GM12878 (cell line): ENCODE results near the gene TTLL7. TPM values are rescaled to one million over a fixed set of nuclear protein-coding genes. Genes with fewer than 3 reads are reported as not detected.

Source experiments
- ATAC-seq: fragments of 200-7000 bp; cut with Tn5 transposase; 3 replicates; pipeline ENCODE4 v1.9.1; 2020; ENCODE audit warnings: mild to moderate bottlenecking, moderate library complexity
- BruUV-seq: library from RNA; stranded (reverse); fragments of 400-500 nt; replicated peaks from 2 replicates; lab custom pipeline; 2021; lab: Mats Ljungman, UMichigan
- CTCF ChIA-PET: fragments of 300-600 bp; sonication (Branson Sonifier 250); formaldehyde crosslinking; extraction: SDS; loops from one replicate; lab custom pipeline; 2021; ENCODE audit warnings: inconsistent platforms; lab: Yijun Ruan, JAX
- POLR2A ChIA-PET: fragments of 350-600 bp; formaldehyde crosslinking; extraction: SDS; loops from one replicate; lab custom pipeline; 2021; ENCODE audit warnings: inconsistent platforms; lab: Charles Lee
- RAD21 ChIA-PET: fragments of 300-600 bp; sonication (Branson Sonifier 250); formaldehyde crosslinking; loops from one replicate; lab custom pipeline; 2023; ENCODE audit warnings: antibody characterized with exemption; ENCODE audit not compliant: unreplicated experiment; lab: Charles Lee
- SMC1A ChIA-PET: fragments of 300-600 bp; sonication (Branson Sonifier 250); formaldehyde crosslinking; loops from one replicate; lab custom pipeline; 2023; ENCODE audit not compliant: unreplicated experiment, uncharacterized antibody; lab: Charles Lee
- DNase-seq: peaks from one replicate; pipeline ENCODE4 v3.0.0-alpha.2; 2011; ENCODE audit warnings: low read depth, low spot score
- FAIRE-seq: peaks from 3 replicates; lab custom pipeline; 2011; peaks lifted over from hg19 to GRCh38; lab: Jason Lieb, UNC
- H2AFZ ChIP-seq: 2 replicates; pipeline ENCODE4 v1.6.0; 2011; ENCODE audit warnings: low read depth, low read length, control low read depth; ENCODE audit not compliant: control insufficient read depth
- H3K27ac ChIP-seq: 2 replicates; pipeline ENCODE4 v1.5.1; 2011; ENCODE audit warnings: control low read depth; ENCODE audit not compliant: control insufficient read depth, insufficient read depth
- H3K27me3 ChIP-seq, 2 experiments: replicated peaks in 1 of 2; 2 replicates each; pipeline versions ENCODE4 v1.6.0 to v1.6.1; 2011; ENCODE audit warnings: low read length in 1 of 2; ENCODE audit not compliant: control insufficient read depth in 2 of 2, insufficient read depth in 2 of 2
- H3K36me3 ChIP-seq, 2 experiments: 2 replicates each; pipeline ENCODE4 v1.5.1; 2011; ENCODE audit warnings: low read length in 1 of 2; ENCODE audit not compliant: control insufficient read depth in 2 of 2, insufficient read depth in 2 of 2
- H3K4me1 ChIP-seq: 2 replicates; pipeline ENCODE4 v1.6.1; 2011; ENCODE audit warnings: mild to moderate bottlenecking, low read length, moderate library complexity, mixed read lengths; ENCODE audit not compliant: control insufficient read depth, insufficient read depth
- H3K4me2 ChIP-seq: 2 replicates; pipeline ENCODE4 v1.6.0; 2011; ENCODE audit warnings: control low read depth; ENCODE audit not compliant: control insufficient read depth, insufficient read depth
- H3K4me3 ChIP-seq: fragments of 200-600 bp; sonication (generic); 2 replicates; pipeline ENCODE4 v1.5.1; 2016
- H3K79me2 ChIP-seq: 2 replicates; pipeline ENCODE4 v1.6.0; 2011; ENCODE audit warnings: low read length; ENCODE audit not compliant: control insufficient read depth, insufficient read depth
- H3K9ac ChIP-seq: 2 replicates; pipeline ENCODE4 v1.8.0; 2011; ENCODE audit warnings: low read length, control low read depth, mixed read lengths; ENCODE audit not compliant: control insufficient read depth, insufficient read depth
- H3K9me3 ChIP-seq: replicated peaks from 3 replicates; pipeline ENCODE4 v1.5.1; 2011; ENCODE audit warnings: mild to moderate bottlenecking, low read length; ENCODE audit not compliant: control insufficient read depth, insufficient read depth
- H4K20me1 ChIP-seq: 2 replicates; pipeline ENCODE4 v1.6.0; 2011; ENCODE audit not compliant: control insufficient read depth, insufficient read depth
- CHD1 ChIP-seq: IDR thresholded peaks from 2 replicates; pipeline ENCODE4 v1.6.1; 2012; ENCODE audit warnings: low read depth, low read length, improper control_type of control experiment
- CREM ChIP-seq: IDR thresholded peaks from 2 replicates; pipeline ENCODE4 v1.6.1; 2014; ENCODE audit warnings: antibody characterized with exemption, low read depth
- KLF5 ChIP-seq: fragments of 450-650 bp; IDR thresholded peaks from 2 replicates; pipeline ENCODE4 v1.6.1; 2014; ENCODE audit warnings: mild to moderate bottlenecking; ENCODE audit not compliant: partially characterized antibody
- MEF2A ChIP-seq: IDR thresholded peaks from 2 replicates; pipeline ENCODE4 v1.6.1; 2011; ENCODE audit warnings: low read depth, mild to moderate bottlenecking, low read length, moderate library complexity; ENCODE audit not compliant: insufficient read depth
- RAD21 ChIP-seq: IDR thresholded peaks from 2 replicates; pipeline ENCODE4 v1.6.1; 2011; ENCODE audit warnings: mild to moderate bottlenecking, low read depth, low read length, moderate library complexity; ENCODE audit not compliant: insufficient read depth
- RUNX3 ChIP-seq: IDR thresholded peaks from 2 replicates; pipeline ENCODE4 v1.6.1; 2012; ENCODE audit warnings: low read length, inconsistent platforms
- SMAD5 ChIP-seq: IDR thresholded peaks from 2 replicates; pipeline ENCODE4 v1.6.1; 2016; ENCODE audit warnings: antibody characterized with exemption, low read depth
- SMC3 ChIP-seq: IDR thresholded peaks from 2 replicates; pipeline ENCODE4 v1.6.1; 2011; ENCODE audit warnings: low read length, improper control_type of control experiment, borderline replicate concordance
- SREBF2 ChIP-seq: IDR thresholded peaks from 2 replicates; pipeline ENCODE4 v1.6.1; 2012; ENCODE audit warnings: mild to moderate bottlenecking, low read length
- ZNF622 ChIP-seq: fragments of 450-650 bp; IDR thresholded peaks from 2 replicates; pipeline ENCODE4 v1.6.1; 2017; ENCODE audit warnings: mild to moderate bottlenecking, inconsistent platforms
- WGBS: methylation state at CpG from one replicate; pipeline ENCODE4 v1.1.6; 2016; ENCODE audit warnings: low lambda C conversion rate; ENCODE audit not compliant: insufficient replicate concordance, insufficient coverage; ENCODE audit errors: missing lambda C conversion rate; 5-methylcytosine and 5-hydroxymethylcytosine counted together
- in situ Hi-C: fragments of 300-500 bp; cut with MboI; formaldehyde crosslinking; loops from 9 replicates; pipeline ENCODE4 v1.14.3; 2018; ENCODE audit warnings: mixed read lengths
- intact Hi-C: fragments of 100-400 bp; cut with micrococcal nuclease; formaldehyde crosslinking; loops from one replicate; pipeline ENCODE4 v1.14.2; 2022; ENCODE audit not compliant: unreplicated experiment
- polyA plus RNA-seq, 11 experiments: library from polyadenylated mRNA; depleted of rRNA in 4 of 11; unstranded in 6 of 11; stranded (reverse) in 5 of 11; fragments of >200 nt; fragmentation: Nextera tagmentation in 4 of 11; fragmentation: Illumina TruSeq in 1 of 11; extraction: Ambion mirVana in 4 of 11; extraction: Trizol in 1 of 11; gene quantifications; 1 replicate in 1 of 11; 2 replicates in 10 of 11; pipeline versions ENCODE4 v1.2.1 to v1.2.3, GENCODE V29; 2011 to 2016; ENCODE audit warnings: inconsistent platforms in 2 of 11, missing spikeins in 2 of 11, low read depth in 1 of 11
- total RNA-seq, 4 experiments: library from RNA; depleted of rRNA in 3 of 4; stranded (reverse); fragments of >200 nt in 3 of 4; fragmentation: Illumina TruSeq in 1 of 4; extraction: Trizol in 1 of 4; gene quantifications; 2 replicates each; pipeline versions ENCODE4 v1.2.1 to v1.2.3, GENCODE V29; 2013 to 2021
- TF ChIP-seq, protein P1 (sequence below): fragments of 450-650 bp; IDR thresholded peaks from 2 replicates; pipeline ENCODE4 v1.6.1; 2016; ENCODE audit warnings: mild to moderate bottlenecking, moderate library complexity, borderline replicate concordance
- TF ChIP-seq, protein P2 (sequence below): fragments of 450-650 bp; IDR thresholded peaks from 2 replicates; pipeline ENCODE4 v1.6.1; 2017; ENCODE audit warnings: antibody characterized with exemption, mild to moderate bottlenecking, moderate library complexity

TTLL7 gene
- total and polyA plus RNA-seq, 10 of the 15 experiments (the other 5 are each of a cell fraction or from before 2014, with no cell fraction given), result 0.03 to 1.4 (median 0.61) TPM

DNA sequence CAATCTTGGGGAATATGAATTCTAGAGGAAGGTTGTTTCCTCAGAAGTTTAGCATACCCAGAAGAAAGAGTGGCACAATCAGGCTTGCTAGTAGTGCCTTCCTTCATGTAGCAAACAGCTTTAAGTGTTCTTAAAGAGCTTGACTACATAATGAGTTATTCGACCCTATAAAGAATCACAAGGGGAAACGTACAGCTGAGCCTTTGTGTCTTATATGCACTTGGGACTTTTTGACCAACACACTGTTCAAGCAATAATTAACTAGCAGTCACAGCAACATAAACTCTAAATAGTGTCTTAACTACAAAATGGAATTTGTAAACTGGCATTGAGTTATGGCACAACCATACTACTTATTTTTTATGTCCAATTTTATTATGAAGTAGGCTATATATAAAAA is 86.1 kb downstream of the TTLL7 start:
- 11% methylated on average over 2 of the region's 2 CpGs for WGBS
- in situ Hi-C loops (loop anchor here (25.0 kb wide), 1 partner anchor 849 kb away; no protein-coding TSS in a partner anchor), intact Hi-C loops (no loop called here)
- CTCF ChIA-PET, result interaction anchor here (1.5 kb wide), 1 partner anchor 8 kb away, joined by 4 read pairs; no protein-coding TSS in a partner anchor
- H2AFZ ChIP-seq, result no peak overlapping the region
- DNase-seq (no peak), FAIRE-seq (no peak), ATAC-seq (no peak)
- no peak overlapping the region for H3K9ac ChIP-seq
- H3K4me3 ChIP-seq, result no peak overlapping the region
- H3K9me3 ChIP-seq, result no peaks in the 10 kb centered on the region
- H3K4me1 ChIP-seq, result no peaks in the 10 kb centered on the region
- TF ChIP-seq CHD1, result no peak
- POLR2A ChIA-PET, result no interaction called here
- H3K79me2 ChIP-seq, result no peaks in the 10 kb centered on the region
- BruUV-seq, result no TSS peak
- RAD21 ChIA-PET, result no interaction called here
- H3K27me3 ChIP-seq, result no peaks in the 10 kb centered on the region
- H3K27ac ChIP-seq, result no peak overlapping the region
- no peak overlapping the region for H3K4me2 ChIP-seq
- no peaks in the 10 kb centered on the region for H3K36me3 ChIP-seq
- H4K20me1 ChIP-seq, result no peaks in the 10 kb centered on the region
- SMC1A ChIA-PET, result no interaction called here

DNA sequence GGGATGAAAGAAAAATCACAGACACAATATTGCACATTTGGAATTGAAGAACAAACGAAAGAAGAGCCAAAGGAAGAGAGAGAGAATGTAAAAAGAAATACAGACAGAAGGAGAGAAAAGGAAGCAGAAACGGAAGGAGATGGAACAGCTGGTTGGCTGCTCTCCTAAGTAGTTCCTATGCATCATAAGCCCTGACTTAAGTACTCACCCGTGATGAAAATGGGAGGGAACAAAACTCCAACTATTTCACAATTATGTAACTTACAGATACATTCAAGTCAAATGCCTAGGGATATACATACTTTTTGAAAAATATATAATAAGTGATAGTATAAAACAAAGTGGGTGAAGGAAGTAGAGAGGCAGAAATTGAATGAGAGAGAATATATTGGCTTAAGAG is 88.5 kb downstream of the TTLL7 start:
- no peaks in the 10 kb centered on the region for H3K9me3 ChIP-seq
- no peak overlapping the region for H3K4me2 ChIP-seq
- no peaks in the 10 kb centered on the region for H4K20me1 ChIP-seq
- ChIA-PET RAD21 (no interaction called here), CTCF (no interaction called here), POLR2A (no interaction called here), SMC1A (no interaction called here)
- no peaks in the 10 kb centered on the region for H3K4me1 ChIP-seq
- no peak overlapping the region for H3K4me3 ChIP-seq
- no peak overlapping the region for H3K9ac ChIP-seq
- DNase-seq (no peak), ATAC-seq (no peak), FAIRE-seq (no peak)
- H2AFZ ChIP-seq, result no peak overlapping the region
- BruUV-seq, result no TSS peak
- 31% methylated on average over 3 of the region's 3 CpGs for WGBS
- H3K79me2 ChIP-seq, result no peaks in the 10 kb centered on the region
- intact Hi-C loops, result no loop called here
- no peak overlapping the region for H3K27ac ChIP-seq
- no peaks in the 10 kb centered on the region for H3K36me3 ChIP-seq
- H3K27me3 ChIP-seq, result no peaks in the 10 kb centered on the region
- in situ Hi-C loops, result loop anchor here (25.0 kb wide), 1 partner anchor 852 kb away; no protein-coding TSS in a partner anchor
- no peak for TF ChIP-seq ZNF622
- no peak for TF ChIP-seq SMC3
- TF ChIP-seq RUNX3, result no peak
- TF ChIP-seq, protein P1, sequence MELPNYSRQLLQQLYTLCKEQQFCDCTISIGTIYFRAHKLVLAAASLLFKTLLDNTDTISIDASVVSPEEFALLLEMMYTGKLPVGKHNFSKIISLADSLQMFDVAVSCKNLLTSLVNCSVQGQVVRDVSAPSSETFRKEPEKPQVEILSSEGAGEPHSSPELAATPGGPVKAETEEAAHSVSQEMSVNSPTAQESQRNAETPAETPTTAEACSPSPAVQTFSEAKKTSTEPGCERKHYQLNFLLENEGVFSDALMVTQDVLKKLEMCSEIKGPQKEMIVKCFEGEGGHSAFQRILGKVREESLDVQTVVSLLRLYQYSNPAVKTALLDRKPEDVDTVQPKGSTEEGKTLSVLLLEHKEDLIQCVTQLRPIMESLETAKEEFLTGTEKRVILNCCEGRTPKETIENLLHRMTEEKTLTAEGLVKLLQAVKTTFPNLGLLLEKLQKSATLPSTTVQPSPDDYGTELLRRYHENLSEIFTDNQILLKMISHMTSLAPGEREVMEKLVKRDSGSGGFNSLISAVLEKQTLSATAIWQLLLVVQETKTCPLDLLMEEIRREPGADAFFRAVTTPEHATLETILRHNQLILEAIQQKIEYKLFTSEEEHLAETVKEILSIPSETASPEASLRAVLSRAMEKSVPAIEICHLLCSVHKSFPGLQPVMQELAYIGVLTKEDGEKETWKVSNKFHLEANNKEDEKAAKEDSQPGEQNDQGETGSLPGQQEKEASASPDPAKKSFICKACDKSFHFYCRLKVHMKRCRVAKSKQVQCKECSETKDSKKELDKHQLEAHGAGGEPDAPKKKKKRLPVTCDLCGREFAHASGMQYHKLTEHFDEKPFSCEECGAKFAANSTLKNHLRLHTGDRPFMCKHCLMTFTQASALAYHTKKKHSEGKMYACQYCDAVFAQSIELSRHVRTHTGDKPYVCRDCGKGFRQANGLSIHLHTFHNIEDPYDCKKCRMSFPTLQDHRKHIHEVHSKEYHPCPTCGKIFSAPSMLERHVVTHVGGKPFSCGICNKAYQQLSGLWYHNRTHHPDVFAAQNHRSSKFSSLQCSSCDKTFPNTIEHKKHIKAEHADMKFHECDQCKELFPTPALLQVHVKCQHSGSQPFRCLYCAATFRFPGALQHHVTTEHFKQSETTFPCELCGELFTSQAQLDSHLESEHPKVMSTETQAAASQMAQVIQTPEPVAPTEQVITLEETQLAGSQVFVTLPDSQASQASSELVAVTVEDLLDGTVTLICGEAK, result no peak
- TF ChIP-seq, protein P2, sequence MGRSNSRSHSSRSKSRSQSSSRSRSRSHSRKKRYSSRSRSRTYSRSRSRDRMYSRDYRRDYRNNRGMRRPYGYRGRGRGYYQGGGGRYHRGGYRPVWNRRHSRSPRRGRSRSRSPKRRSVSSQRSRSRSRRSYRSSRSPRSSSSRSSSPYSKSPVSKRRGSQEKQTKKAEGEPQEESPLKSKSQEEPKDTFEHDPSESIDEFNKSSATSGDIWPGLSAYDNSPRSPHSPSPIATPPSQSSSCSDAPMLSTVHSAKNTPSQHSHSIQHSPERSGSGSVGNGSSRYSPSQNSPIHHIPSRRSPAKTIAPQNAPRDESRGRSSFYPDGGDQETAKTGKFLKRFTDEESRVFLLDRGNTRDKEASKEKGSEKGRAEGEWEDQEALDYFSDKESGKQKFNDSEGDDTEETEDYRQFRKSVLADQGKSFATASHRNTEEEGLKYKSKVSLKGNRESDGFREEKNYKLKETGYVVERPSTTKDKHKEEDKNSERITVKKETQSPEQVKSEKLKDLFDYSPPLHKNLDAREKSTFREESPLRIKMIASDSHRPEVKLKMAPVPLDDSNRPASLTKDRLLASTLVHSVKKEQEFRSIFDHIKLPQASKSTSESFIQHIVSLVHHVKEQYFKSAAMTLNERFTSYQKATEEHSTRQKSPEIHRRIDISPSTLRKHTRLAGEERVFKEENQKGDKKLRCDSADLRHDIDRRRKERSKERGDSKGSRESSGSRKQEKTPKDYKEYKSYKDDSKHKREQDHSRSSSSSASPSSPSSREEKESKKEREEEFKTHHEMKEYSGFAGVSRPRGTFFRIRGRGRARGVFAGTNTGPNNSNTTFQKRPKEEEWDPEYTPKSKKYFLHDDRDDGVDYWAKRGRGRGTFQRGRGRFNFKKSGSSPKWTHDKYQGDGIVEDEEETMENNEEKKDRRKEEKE, result no peak
- TF ChIP-seq MEF2A, result no peak
- no peak for TF ChIP-seq CREM
- no peak for TF ChIP-seq SREBF2
- TF ChIP-seq SMAD5, result no peak
- no peak for TF ChIP-seq RAD21
- no peak for TF ChIP-seq KLF5
